Astrocyte of the hippocampus (primary cell): ENCODE data around the gene TNIK.
"Not testable (repeated sequence)": the region's sequence is repeated elsewhere in the genome, so short reads cannot be mapped to it uniquely, and the experiment has no call there.

Experiments
- DNase-seq: peaks from one replicate; pipeline ENCODE4 v3.0.0; 2011; ENCODE audit warnings: low read depth, low spot score

Gene TNIK

GRCh38 chr3:171384101-171384891, 75.9 kb downstream of the TNIK start:
- DNase-seq, result no peak

DNA sequence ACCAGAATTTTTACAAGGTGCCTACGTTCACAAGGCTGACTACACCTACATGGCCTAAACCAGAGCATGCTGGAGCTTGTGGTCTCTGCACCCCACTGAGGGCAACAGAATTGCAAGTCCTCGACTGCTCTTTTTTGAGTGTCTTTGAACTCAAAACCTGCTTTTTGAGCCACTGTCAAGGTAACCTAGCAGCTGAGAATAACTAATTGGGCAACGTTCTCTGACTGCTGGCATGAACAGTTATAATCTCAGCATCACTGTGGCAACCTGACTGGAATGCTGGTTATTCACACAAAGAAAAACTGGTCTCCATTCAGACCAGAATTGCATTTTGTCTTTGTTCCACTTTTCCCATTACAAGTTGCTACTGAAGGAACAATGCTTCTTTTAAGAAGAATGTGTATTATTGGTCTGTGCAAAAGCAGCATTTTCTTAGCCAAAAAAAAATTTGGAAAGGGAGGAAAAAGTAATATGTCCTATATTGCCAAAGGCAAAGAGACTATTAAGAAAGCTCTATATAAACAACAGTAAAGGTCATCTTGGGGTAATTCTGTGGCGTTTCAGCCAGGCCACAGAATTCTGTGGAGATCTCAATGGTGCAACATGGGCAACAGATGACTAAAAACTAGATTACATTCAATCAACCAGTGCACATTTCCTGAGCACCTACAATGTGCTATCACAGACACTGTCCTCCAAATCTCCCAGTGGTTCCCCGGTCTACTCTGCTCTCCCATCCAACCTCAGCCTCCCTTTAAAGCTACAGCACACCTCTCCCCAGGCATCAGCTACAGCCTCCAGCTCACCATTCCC, 76.8 kb downstream of the TNIK start:
- peak; percentile 88 for DNase-seq

DNA sequence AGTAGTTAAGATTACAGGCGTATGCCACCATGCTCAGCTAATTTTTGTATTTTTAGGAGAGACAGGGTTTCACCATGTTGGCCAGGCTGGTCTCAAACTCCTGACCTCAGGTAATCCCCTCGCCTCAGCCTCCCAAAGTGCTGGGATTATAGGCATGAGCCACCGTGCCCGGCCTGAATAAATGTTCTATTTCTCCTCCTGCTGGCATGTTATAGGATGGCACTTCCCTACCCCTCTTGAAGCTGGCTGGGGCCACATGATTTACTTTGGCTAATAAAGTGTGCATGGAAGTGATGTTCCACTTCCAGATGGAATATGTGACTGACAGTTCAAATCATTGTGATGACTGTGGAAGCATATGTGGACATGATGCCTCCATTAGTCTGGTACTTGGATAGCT, 77.9 kb downstream of the TNIK start:
- not testable (repeated sequence) for DNase-seq

GRCh38 chr3:171380711-171381425, 79.3 kb downstream of the TNIK start:
- DNase-seq, result no peak

- no peak for DNase-seq
Measured at GRCh38 chr3:171379961-171380483, 80.2 kb downstream of the TNIK start.

- DNase-seq, result peak; percentile 50
Measured at GRCh38 chr3:171379281-171379680, 80.9 kb downstream of the TNIK start.

DNA sequence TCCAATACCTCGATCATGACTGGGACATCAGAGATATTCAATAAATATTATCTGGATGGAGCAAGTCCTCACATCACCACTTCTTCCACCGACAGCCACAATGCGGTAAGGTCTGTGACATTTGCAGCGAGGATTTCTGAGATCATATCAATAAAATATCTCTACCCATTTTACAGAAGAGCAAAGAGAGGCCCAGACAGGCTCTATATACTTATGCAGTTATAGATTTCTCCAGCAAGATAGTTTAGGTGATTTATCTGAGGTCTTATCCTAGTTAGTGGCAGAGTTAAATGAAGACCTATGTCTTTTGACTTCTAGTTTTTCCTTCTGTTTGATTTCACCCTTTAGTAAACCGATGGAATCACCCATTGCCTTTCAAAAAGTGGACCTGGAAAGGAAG, 81.6 kb downstream of the TNIK start:
- no peak for DNase-seq

GRCh38 chr3:171377859-171378258, 82.3 kb downstream of the TNIK start:
- no peak for DNase-seq

GRCh38 chr3:171376596-171376947, 83.6 kb downstream of the TNIK start:
- DNase-seq, result no peak

- no peak for DNase-seq
Measured at GRCh38 chr3:171375666-171376595, 84.3 kb downstream of the TNIK start.

DNA sequence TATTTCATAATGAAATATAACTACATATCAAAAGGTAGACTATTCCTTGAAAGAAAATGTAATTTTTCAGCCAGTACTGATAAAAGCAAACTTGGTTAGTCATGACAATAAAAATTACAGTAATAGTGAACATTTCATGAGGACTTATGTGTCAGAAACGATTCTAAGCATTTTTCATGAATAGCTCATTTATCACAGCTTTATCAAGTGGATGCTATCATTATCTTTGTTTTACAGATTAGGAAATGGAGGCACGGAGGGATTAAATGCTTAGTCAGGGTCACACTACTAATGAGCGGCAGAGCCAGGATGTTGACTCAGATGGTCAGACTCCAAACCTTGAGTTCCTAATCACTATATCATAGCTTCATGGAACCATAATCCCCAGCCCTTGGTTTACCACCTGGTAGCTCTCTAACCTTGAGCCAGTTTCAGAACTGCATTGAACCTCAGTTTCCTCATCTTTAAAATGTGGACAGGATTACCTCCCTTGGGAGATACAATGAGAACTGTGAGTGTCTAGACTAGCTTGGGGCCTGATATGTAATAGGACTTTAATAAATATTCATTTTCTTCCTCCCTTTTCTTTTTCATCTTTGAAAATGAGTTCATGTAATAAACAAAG, 85.4 kb downstream of the TNIK start:
- peak; percentile 62 for DNase-seq

DNA sequence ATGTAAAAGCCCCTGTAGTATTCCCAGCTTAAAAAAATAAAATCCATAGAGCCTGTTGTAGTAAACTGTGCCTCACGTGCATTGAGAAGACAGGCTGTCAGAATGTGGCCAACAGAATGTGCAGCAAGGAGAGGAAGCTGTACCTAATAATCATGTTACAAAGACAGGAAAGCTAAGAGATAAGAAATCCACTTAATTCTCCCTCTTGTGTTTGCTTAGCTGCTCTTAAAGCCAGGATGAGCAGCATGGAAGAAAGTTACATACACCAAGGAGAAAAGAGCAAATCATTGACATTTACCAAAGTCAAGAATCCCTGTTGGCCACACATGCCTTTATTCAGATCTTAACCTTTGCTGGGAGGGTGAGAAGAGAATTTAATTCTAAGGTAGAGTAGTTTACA, 85.9 kb downstream of the TNIK start:
- DNase-seq, result no peak

GRCh38 chr3:171373711-171374110, 86.5 kb downstream of the TNIK start:
- DNase-seq, result no peak

DNA sequence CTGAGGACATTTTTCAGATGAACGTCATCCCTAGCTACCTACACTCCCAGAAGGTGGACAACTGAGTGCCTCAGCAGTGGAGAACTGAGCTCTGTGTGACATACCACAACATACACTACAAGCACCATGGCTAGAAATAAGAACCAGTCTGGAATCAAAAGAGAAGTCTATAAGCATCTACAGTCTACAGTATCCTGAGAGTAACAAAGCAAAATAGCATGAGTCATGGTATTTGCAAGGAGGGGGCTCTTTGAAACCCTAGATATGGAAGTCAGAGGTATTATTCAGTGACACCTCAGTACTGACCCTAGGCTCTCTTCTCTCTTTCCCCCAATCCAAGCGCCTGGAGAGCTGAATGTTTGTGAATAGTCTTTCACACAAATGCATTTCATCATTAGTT, 87.5 kb downstream of the TNIK start:
- DNase-seq, result no peak

DNA sequence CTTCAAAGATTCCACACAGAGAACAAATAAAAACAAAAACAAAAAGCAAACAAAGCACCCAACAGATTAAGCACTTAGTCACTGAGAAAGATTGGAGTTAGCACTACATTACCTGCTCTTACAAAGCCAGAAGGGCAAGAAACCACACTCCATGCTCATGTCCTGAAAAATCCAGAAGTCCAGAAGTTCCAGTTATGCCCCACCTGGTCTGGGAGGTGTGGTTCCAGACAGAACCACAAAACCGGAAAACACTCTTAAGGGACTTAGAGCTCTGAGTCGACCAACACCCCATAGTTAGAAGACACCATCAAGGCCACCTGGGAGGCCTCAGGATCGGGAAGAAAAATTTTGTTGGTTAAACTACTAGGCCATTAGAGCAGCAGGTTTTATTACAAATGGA, 88.9 kb downstream of the TNIK start:
- no peak for DNase-seq

GRCh38 chr3:171369156-171369555, 91.0 kb downstream of the TNIK start:
- no peak for DNase-seq

GRCh38 chr3:171366738-171367137, 93.5 kb downstream of the TNIK start:
- DNase-seq, result not testable (repeated sequence)

DNA sequence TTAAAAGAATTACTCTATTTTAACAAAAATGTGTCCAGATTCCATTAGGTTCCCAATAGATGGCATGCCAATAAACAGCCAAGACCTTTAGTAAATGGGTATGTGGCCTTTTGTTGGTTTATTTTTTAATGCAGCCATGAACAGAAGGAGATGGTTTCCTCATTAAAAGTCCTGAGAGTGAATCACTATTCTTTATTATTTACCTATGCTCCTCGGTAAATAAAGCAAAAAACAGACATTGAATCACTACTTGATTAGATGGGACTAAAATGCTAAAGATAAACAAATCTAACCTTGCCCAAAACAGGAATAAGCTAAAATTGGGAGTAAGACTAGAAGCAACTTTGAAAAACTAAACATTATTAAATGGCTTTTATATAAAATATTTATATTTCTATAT, 94.2 kb downstream of the TNIK start:
- DNase-seq, result no peak

GRCh38 chr3:171365489-171365888, 94.7 kb downstream of the TNIK start:
- DNase-seq, result no peak

GRCh38 chr3:171364500-171364899, 95.7 kb downstream of the TNIK start:
- DNase-seq, result no peak

DNA sequence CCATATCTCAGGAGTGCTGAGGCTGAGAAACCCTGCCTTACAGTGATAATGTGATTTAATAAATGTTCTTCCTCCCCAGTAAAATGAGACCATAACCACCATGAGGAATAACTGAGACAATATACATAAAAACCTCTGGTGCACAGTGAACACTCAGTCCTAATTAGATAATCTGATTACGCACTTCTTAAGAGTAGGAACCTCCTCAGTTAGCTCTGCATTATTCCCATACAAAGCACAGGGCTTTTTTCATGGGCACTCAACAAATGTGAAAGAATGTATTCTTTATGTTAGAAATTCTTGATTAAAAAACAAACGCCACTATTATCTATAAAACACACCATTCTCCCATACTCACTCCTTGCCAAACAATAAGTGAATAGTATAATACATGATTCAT, 97.0 kb downstream of the TNIK start:
- no peak for DNase-seq
